Stimulated activated CD8-positive, alpha-beta memory T cell treated with anti-CD3 and anti-CD28 coated beads, Interleukin-15, amount 100 ng/mL, for 48 hours (primary cell): ENCODE measurements around the gene SLC35D1.
A peak's percentile ranks its signal among the peaks of the same experiment; 100 is the strongest.

Source experiments
- DNase-seq, 2 donors: peaks; one replicate each; pipeline ENCODE4 v3.0.0-alpha.2; 2020; ENCODE audit warnings: low read depth in 2 of 2

Gene SLC35D1

GRCh38 chr1:67044631-67045270, 9.2 kb downstream of the SLC35D1 start:
- DNase-seq = no peak

- no peak for DNase-seq
Observed at GRCh38 chr1:67043366-67043765, 10.6 kb downstream of the SLC35D1 start.

- no peak for DNase-seq
Observed at GRCh38 chr1:67041841-67042503, 12.0 kb downstream of the SLC35D1 start.

GRCh38 chr1:67040405-67040804, 13.5 kb downstream of the SLC35D1 start:
- no peak for DNase-seq

GRCh38 chr1:67031859-67032247, 22.1 kb downstream of the SLC35D1 start:
- DNase-seq = no peak

GRCh38 chr1:67031121-67031858, 22.7 kb downstream of the SLC35D1 start:
- no peak for DNase-seq

- DNase-seq = no peak
Observed at GRCh38 chr1:67029472-67029871, 24.5 kb downstream of the SLC35D1 start.

GRCh38 chr1:67020765-67021164, 33.2 kb downstream of the SLC35D1 start:
- DNase-seq = no peak

- no peak for DNase-seq
Observed at GRCh38 chr1:67020304-67020703, 33.6 kb downstream of the SLC35D1 start.

- DNase-seq = no peak
Observed at GRCh38 chr1:67019600-67020136, 34.3 kb downstream of the SLC35D1 start.

- no peak for DNase-seq
Observed at GRCh38 chr1:67019121-67019520, 34.8 kb downstream of the SLC35D1 start.

- DNase-seq = no peak
Observed at GRCh38 chr1:67018574-67018973, 35.4 kb downstream of the SLC35D1 start.

GRCh38 chr1:67013573-67013972, 40.4 kb downstream of the SLC35D1 start:
- no peak for DNase-seq

GRCh38 chr1:67009792-67010191, 44.2 kb downstream of the SLC35D1 start:
- DNase-seq = no peak

- DNase-seq = no peak
Observed at GRCh38 chr1:67005068-67005467, 48.9 kb downstream of the SLC35D1 start.

GRCh38 chr1:67004176-67004575, 49.8 kb downstream of the SLC35D1 start:
- no peak for DNase-seq

- no peak for DNase-seq
Observed at GRCh38 chr1:67001682-67002425, 52.1 kb downstream of the SLC35D1 start.

- DNase-seq = no peak
Observed at GRCh38 chr1:66999640-67000400, 54.1 kb downstream of the SLC35D1 start.

GRCh38 chr1:66998972-66999371, 55.0 kb downstream of the SLC35D1 start:
- DNase-seq = no peak

- DNase-seq = peak; percentile 27 to 34
Observed at GRCh38 chr1:66996018-66996682, 57.8 kb downstream of the SLC35D1 start.

- DNase-seq = no peak
Observed at GRCh38 chr1:66993076-66993475, 60.9 kb downstream of the SLC35D1 start.
